Gastroesophageal sphincter (tissue), 4 donors: ENCODE results near the gene YEATS2. TPM values are rescaled to one million over a fixed set of nuclear protein-coding genes. Genes with fewer than 3 reads are reported as not detected.

Source experiments
- ATAC-seq: fragments of 150-250 bp; one replicate; pipeline ENCODE4 v1.9.1; 2016; ENCODE audit warnings: mild to moderate bottlenecking, moderate library complexity
- H3K27ac ChIP-seq, 4 donors: fragments of 200-600 bp; sonication (generic) in 3 of 4; 1 replicate in 3 of 4; 2 replicates in 1 of 4; pipeline ENCODE4 v1.5.1; 2016 to 2019
- H3K27me3 ChIP-seq: fragments of 200-600 bp; sonication (generic); one replicate; pipeline ENCODE4 v1.5.1; 2019
- H3K36me3 ChIP-seq, 2 donors: fragments of 200-600 bp; sonication (generic); one replicate each; pipeline ENCODE4 v1.5.1; 2019; ENCODE audit warnings: control low read depth in 1 of 2
- H3K4me1 ChIP-seq, 3 donors: fragments of 200-600 bp; sonication (generic); 1 replicate in 2 of 3; 2 replicates in 1 of 3; pipeline ENCODE4 v1.5.1; 2016 to 2019; ENCODE audit warnings: control low read depth in 2 of 3
- H3K4me3 ChIP-seq, 2 donors: fragments of 200-600 bp; sonication (generic); one replicate each; pipeline ENCODE4 v1.5.1; 2019; ENCODE audit warnings: mild to moderate bottlenecking in 1 of 2, moderate library complexity in 1 of 2
- H3K9me3 ChIP-seq, 3 donors: fragments of 200-600 bp; sonication (generic); one replicate each; pipeline ENCODE4 v1.5.1; 2017 to 2019; ENCODE audit warnings: control low read depth in 2 of 3
- EP300 ChIP-seq: sonication (generic); formaldehyde crosslinking; IDR thresholded peaks from one replicate; pipeline ENCODE4 v1.6.1; 2017; ENCODE audit warnings: antibody characterized with exemption, mild to moderate bottlenecking
- POLR2A ChIP-seq, 2 donors: fragments of 450-650 bp; IDR thresholded peaks; one replicate each; pipeline ENCODE4 v1.6.1; 2017; ENCODE audit warnings: antibody characterized with exemption in 2 of 2, mild to moderate bottlenecking in 2 of 2, moderate library complexity in 1 of 2
- POLR2AphosphoS5 ChIP-seq: sonication (generic); formaldehyde crosslinking; IDR thresholded peaks from one replicate; pipeline ENCODE4 v1.6.1; 2017; ENCODE audit warnings: antibody characterized with exemption
- WGBS, 2 donors: methylation state at CpG; one replicate each; pipeline ENCODE4 v1.1.5; 2018; ENCODE audit warnings: low coverage in 1 of 2; 5-methylcytosine and 5-hydroxymethylcytosine counted together
- total RNA-seq, 4 donors: library from RNA; depleted of rRNA; stranded (reverse); fragments of >200 nt; gene quantifications; one replicate each; pipeline ENCODE4 v1.1.0, GENCODE V29; 2016
- TF ChIP-seq, protein P1 (sequence below), 4 experiments: fragments of 200-600 bp in 2 of 4; fragments of 450-650 bp in 2 of 4; sonication (generic) in 1 of 4; IDR thresholded peaks; one replicate each; pipeline ENCODE4 v1.5.1; 2017 to 2019; ENCODE audit warnings: antibody characterized with exemption in 4 of 4, mild to moderate bottlenecking in 2 of 4, moderate library complexity in 2 of 4

Gene YEATS2
- total RNA-seq, 4 donors from 2014 or later: 19.3 to 33.1 (median 27.6) TPM

DNA sequence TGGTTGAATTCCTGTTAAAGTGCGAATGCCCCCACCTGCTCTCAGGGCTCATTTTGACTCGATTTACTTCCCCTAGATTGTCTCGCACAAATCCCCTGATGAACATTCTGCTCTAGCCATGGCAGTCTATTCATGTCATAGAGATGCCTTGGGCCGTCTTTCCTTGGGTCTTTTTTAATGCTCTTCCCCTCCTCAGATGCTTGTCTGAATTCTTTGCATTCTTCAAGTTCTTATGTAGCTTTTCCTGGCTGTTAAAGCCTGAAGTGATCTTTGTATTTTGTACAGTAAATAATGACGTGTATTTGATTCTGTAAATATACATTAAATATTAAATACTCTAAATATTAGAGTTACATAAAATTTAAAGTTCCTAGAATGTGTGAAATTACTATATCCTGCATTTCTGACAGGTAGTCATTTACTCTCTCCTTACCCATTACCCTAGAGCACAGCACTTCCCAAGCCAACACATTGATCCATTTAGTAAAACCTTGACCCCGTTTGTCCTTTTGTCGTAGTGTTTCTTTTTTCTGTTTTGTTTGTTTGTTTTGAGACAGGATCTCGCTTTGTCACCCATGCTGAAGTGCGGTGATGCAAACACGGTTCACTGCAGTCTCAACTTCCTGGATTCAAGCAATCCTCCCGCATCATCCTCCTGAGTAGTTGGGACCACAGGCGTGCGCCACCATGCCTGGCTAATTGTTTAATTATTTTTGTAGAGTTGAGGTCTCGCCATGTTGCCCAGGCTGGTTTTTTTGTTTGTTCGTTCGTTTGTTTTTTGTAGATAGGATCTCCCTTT lies 47.9 kb downstream of the YEATS2 start:
- H3K4me1 ChIP-seq: no peaks in the 10 kb centered on the region
- ATAC-seq: no peak
- peaks cover 0 to 57% of the 10 kb centered on the region in 2 donors for H3K36me3 ChIP-seq
- H3K27me3 ChIP-seq: no peaks in the 10 kb centered on the region
- no peak overlapping the region for H3K27ac ChIP-seq
- no peak for TF ChIP-seq POLR2A (IDR thresholded peaks at IDR 0.05)
- TF ChIP-seq, protein P1, sequence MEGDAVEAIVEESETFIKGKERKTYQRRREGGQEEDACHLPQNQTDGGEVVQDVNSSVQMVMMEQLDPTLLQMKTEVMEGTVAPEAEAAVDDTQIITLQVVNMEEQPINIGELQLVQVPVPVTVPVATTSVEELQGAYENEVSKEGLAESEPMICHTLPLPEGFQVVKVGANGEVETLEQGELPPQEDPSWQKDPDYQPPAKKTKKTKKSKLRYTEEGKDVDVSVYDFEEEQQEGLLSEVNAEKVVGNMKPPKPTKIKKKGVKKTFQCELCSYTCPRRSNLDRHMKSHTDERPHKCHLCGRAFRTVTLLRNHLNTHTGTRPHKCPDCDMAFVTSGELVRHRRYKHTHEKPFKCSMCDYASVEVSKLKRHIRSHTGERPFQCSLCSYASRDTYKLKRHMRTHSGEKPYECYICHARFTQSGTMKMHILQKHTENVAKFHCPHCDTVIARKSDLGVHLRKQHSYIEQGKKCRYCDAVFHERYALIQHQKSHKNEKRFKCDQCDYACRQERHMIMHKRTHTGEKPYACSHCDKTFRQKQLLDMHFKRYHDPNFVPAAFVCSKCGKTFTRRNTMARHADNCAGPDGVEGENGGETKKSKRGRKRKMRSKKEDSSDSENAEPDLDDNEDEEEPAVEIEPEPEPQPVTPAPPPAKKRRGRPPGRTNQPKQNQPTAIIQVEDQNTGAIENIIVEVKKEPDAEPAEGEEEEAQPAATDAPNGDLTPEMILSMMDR (IDR thresholded peaks at IDR 0.05): no peak
- TF ChIP-seq POLR2AphosphoS5: no peak
- no peak for TF ChIP-seq EP300
- whole genome bisulfite sequencing, 2 donors: 67 to 88% methylated on average over 9 to 16 of the region's 16 CpGs
- H3K4me3 ChIP-seq: no peak overlapping the region
- no peaks in the 10 kb centered on the region for H3K9me3 ChIP-seq

DNA sequence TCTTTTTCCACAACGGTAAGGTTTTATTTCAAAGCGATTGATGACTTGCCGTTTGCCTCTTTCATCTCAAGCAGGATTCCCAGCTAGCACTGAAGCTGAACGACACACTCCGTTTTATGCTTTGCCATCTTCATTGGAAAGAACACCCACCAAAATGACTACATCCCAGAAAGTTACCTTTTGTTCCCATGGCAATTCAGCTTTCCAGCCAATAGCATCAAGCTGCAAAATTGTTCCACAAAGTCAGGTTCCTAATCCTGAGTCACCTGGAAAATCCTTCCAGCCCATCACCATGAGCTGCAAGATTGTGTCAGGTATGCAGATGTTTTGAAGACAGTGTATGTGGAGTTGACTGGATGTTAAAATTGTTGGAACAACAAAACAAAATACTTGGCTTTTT lies 56.5 kb downstream of the YEATS2 start:
- Histone ChIP-seq H3K9me3 (no peaks in the 10 kb centered on the region), H3K36me3 (peaks cover 0 to 96% of the 10 kb centered on the region in 2 donors), H3K4me3 (no peak overlapping the region), H3K4me1 (no peaks in the 10 kb centered on the region), H3K27me3 (no peaks in the 10 kb centered on the region), H3K27ac (no peak overlapping the region)
- WGBS, 2 donors: 76 to 89% methylated on average over 5 of the region's 5 CpGs
- no peak for TF ChIP-seq POLR2A (IDR thresholded peaks at IDR 0.05)
- ATAC-seq: no peak

DNA sequence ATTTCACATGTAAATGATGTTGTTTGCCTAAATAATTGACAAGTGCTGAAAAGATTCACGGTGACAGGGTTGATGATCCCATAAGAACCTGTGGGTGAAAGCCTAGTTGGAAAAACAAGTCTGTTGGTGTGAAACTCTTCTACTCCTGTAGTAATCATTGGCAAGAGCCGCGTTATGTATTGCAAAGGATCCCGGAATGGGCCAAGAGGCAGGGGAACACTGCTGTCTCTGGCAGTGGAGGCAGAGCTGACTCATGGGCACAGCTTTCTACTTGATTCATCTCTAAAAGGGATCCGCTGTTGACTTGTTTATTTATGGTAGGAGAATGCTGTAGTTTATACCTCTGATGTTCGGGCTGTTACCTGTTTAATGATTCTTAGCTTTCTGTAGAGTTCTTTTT lies 64.7 kb downstream of the YEATS2 start:
- Histone ChIP-seq H3K4me3 (no peak overlapping the region), H3K36me3 (peaks cover 0 to 75% of the 10 kb centered on the region in 2 donors), H3K4me1 (peaks cover 0 to 6% (median 0%) of the 10 kb centered on the region in 3 donors), H3K9me3 (no peaks in the 10 kb centered on the region), H3K27me3 (no peaks in the 10 kb centered on the region), H3K27ac (no peak overlapping the region)
- ATAC-seq: no peak
- 96 to 97% methylated on average over 6 of the region's 6 CpGs for WGBS, 2 donors
- TF ChIP-seq POLR2A (IDR thresholded peaks at IDR 0.05) (no peak), POLR2AphosphoS5 (no peak), EP300 (no peak)
- TF ChIP-seq, protein P1 (IDR thresholded peaks at IDR 0.05): no peak

DNA sequence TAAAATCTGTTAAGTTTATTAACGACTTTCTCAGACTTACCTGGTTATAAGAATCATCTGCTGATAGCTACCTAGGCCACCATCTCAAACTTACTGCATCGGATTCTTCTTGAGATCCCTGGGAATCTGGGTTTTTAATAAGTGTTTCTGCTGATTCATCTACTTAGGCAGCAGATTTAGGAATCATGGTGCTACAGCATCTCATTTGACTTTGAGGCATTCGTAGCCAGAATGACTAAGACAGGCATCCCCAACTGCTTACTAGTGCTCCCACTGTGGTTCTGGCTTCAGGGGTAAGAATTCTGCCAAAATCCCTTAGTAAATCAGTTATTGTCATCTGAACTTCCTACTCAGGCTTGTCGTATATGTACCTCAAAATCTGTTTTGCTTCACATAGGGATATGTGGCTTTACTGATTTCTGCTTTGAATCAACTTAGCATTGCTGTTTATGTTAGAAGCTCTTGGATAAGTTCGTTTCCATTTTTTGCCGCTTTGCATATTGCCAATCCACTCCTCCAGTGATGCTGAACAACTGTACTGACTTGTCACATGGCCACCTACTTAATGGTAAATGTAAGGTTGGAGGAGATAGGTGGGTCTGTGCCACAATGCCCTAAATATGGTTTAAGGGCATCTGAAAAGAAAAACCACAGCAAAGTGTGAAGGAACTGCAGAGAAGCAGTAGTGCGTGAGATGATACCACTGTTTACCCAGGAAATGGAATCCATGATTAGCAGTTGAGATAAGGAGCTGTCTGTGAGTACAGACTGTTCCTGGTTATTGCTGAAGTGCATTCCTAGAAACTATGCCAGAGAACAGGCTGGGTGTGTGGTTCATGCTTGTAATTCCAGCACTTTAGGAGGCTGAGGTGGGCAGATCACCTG lies 67.5 kb downstream of the YEATS2 start:
- H3K27me3 ChIP-seq: no peaks in the 10 kb centered on the region
- H3K4me1 ChIP-seq: peaks cover 0 to 6% (median 0%) of the 10 kb centered on the region in 3 donors
- H3K4me3 ChIP-seq: no peak overlapping the region
- no peak for ATAC-seq
- peaks cover 0 to 63% of the 10 kb centered on the region in 2 donors for H3K36me3 ChIP-seq
- 57 to 78% methylated on average over 5 to 7 of the region's 7 CpGs for WGBS, 2 donors
- TF ChIP-seq POLR2AphosphoS5 (no peak), EP300 (no peak), POLR2A (IDR thresholded peaks at IDR 0.05) (no peak)
- TF ChIP-seq, protein P1 (IDR thresholded peaks at IDR 0.05): no peak
- no peaks in the 10 kb centered on the region for H3K9me3 ChIP-seq
- H3K27ac ChIP-seq: no peak overlapping the region

DNA sequence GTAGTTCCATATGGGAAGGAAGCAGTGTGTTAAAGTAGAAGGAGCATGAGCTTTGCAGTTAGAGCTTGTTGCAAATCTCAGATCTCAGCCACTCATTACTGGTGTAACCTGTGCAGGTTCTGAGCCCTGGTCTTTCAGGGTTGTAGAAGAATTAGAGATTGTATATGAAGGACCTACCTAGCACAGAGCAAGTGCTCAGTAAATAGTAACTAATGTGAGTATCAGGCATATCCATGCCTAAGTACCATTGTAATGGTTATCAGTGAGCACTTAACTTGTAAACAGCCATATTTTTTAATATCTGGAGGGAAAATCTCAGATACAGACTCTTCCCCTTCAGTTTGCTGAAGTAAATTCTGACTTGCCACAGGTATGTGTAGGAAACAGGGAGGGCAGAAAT lies 68.5 kb downstream of the YEATS2 start:
- no peak for ATAC-seq
- no peak overlapping the region for H3K4me3 ChIP-seq
- H3K4me1 ChIP-seq: peaks cover 0 to 6% (median 0%) of the 10 kb centered on the region in 3 donors
- no peaks in the 10 kb centered on the region for H3K9me3 ChIP-seq
- TF ChIP-seq POLR2A (IDR thresholded peaks at IDR 0.05): no peak
- H3K27me3 ChIP-seq: no peaks in the 10 kb centered on the region
- no peak overlapping the region for H3K27ac ChIP-seq
- peaks cover 0 to 53% of the 10 kb centered on the region in 2 donors for H3K36me3 ChIP-seq
